PC-9 (cell line): ENCODE data around the gene SUSD2.

ENCODE experiments used
- CTCF ChIP-seq: fragments of 200-600 bp; sonication (generic); conservative IDR thresholded peaks from 2 replicates; pipeline ENCODE4 v1.6.1; 2017; ENCODE audit warnings: mixed run types, antibody characterized with exemption, mild to moderate bottlenecking, moderate library complexity
- EZH2 ChIP-seq: fragments of 200-600 bp; sonication (generic); IDR thresholded peaks from 2 replicates; pipeline ENCODE4 v1.8.0; 2017; ENCODE audit warnings: antibody characterized with exemption, low read depth

GRCh38 chr22:24165673-24166072 is 15.6 kb upstream of the SUSD2 start:
- no peak for TF ChIP-seq CTCF
- no peak for TF ChIP-seq EZH2
